Measurements from ENCODE around the gene MOGAT1. TPM values are rescaled to one million over a fixed set of nuclear protein-coding genes. Genes with fewer than 3 reads are reported as not detected.

The MOGAT1 gene
- total and polyA plus RNA-seq, 2 of the 13 experiments (the other 11 are each of a cell fraction or from before 2014, with no cell fraction given), result 0.98 to 4.3 TPM

DNA sequence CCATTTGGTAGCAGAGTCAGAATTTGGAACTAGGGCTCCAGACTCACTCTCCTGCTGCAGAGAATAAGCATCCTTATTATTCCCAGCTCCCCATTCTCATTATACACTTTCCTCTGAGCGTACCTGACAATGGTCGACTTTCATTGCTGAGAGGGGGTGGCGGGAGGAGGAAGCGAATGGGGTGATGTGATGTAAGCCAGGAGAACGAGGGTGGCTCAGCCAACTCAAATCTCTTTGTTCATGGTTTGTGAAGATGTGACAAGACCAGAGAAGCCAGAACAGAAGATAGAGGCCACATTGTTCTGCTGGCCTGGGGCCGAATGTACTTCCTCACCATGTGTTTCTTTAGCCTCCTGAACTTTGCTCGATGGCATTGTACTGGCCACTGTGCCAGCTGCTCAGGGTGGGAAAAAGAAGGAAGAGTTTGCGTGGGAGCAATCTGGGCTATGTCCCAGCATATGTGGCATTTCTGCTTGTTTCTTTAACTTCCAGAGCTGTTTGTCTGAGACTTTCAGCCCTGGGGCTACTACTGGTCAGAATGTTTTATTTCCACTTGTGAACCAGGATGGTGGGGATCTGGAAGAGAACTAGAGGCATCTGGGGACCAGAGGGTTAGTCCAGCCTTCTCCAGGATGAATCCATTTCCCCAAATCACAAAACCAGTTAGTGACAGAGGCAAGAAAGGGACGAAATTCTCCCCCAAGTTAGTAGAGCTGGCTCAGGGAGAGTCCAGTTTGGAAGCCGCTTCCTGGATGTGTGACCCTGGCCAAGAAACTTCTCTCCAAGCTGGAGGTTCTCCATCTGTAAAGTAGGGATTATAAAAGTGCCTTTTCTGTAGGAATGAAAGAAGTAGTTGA lies 62.6 kb downstream of the MOGAT1 start (continued):
- TF ChIP-seq, protein P1, sequence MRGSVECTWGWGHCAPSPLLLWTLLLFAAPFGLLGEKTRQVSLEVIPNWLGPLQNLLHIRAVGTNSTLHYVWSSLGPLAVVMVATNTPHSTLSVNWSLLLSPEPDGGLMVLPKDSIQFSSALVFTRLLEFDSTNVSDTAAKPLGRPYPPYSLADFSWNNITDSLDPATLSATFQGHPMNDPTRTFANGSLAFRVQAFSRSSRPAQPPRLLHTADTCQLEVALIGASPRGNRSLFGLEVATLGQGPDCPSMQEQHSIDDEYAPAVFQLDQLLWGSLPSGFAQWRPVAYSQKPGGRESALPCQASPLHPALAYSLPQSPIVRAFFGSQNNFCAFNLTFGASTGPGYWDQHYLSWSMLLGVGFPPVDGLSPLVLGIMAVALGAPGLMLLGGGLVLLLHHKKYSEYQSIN (CRISPR knock-in tag; IDR thresholded peaks at IDR 0.05; ENCODE audit: borderline replicate concordance), result no peak
- TF ChIP-seq ZNF20 (CRISPR knock-in tag; IDR thresholded peaks at IDR 0.05) (no peak), MTF1 (CRISPR knock-in tag; IDR thresholded peaks at IDR 0.05) (no peak), MTA1 (CRISPR knock-in tag; IDR thresholded peaks at IDR 0.05; ENCODE audit: borderline replicate concordance) (0 out of 2 replicates have a peak, but pooled peaks have one; percentile 65), FOXP1 (IDR thresholded peaks at IDR 0.05) (no peak), FOXP1 (CRISPR knock-in tag; IDR thresholded peaks at IDR 0.05) (peak; percentile 68; the same call in 1 of the 2 replicates), HMG20A (CRISPR knock-in tag; IDR thresholded peaks at IDR 0.05; ENCODE audit: borderline replicate concordance) (peak; percentile 81; the same call in 1 of the 2 replicates), ZBTB7A (CRISPR knock-in tag; IDR thresholded peaks at IDR 0.05) (no peak), ZNF510 (CRISPR knock-in tag; IDR thresholded peaks at IDR 0.05; ENCODE audit: low read depth) (no peak), MZF1 (CRISPR knock-in tag; IDR thresholded peaks at IDR 0.05; ENCODE audit: borderline replicate concordance) (no peak), SP1 (IDR thresholded peaks at IDR 0.05) (no peak), SP1 (CRISPR knock-in tag; IDR thresholded peaks at IDR 0.05) (peak; percentile 57), ZNF317 (CRISPR knock-in tag; IDR thresholded peaks at IDR 0.05) (peak; percentile 65; the same call in 1 of the 2 replicates), ZNF180 (CRISPR knock-in tag; IDR thresholded peaks at IDR 0.05; ENCODE audit: borderline replicate concordance, low read depth) (no peak), NKX3-1 (CRISPR knock-in tag; IDR thresholded peaks at IDR 0.05) (peak; percentile 51; the same call in 1 of the 2 replicates), HOXD1 (CRISPR knock-in tag; IDR thresholded peaks at IDR 0.05) (0 out of 2 replicates have a peak, but pooled peaks have one; percentile 71), ZNF331 (CRISPR knock-in tag; IDR thresholded peaks at IDR 0.05) (peak; percentile 91), HHEX (CRISPR knock-in tag; IDR thresholded peaks at IDR 0.05) (no peak), ZNF629 (CRISPR knock-in tag; conservative IDR thresholded peaks at IDR 0.05) (no peak; the same call in 1 of the 2 replicates), NFIB (CRISPR knock-in tag; IDR thresholded peaks at IDR 0.05; ENCODE audit: borderline replicate concordance) (no peak), ZNF232 (CRISPR knock-in tag; IDR thresholded peaks at IDR 0.05; ENCODE audit: borderline replicate concordance) (no peak), SALL2 (CRISPR knock-in tag; IDR thresholded peaks at IDR 0.05) (peak; percentile 53), THAP9 (CRISPR knock-in tag; IDR thresholded peaks at IDR 0.05; ENCODE audit: borderline replicate concordance) (0 out of 2 replicates have a peak, but pooled peaks have one; percentile 25), ZKSCAN1 (IDR thresholded peaks at IDR 0.05; ENCODE audit: low read length) (no peak)
- TF ChIP-seq, protein P2, sequence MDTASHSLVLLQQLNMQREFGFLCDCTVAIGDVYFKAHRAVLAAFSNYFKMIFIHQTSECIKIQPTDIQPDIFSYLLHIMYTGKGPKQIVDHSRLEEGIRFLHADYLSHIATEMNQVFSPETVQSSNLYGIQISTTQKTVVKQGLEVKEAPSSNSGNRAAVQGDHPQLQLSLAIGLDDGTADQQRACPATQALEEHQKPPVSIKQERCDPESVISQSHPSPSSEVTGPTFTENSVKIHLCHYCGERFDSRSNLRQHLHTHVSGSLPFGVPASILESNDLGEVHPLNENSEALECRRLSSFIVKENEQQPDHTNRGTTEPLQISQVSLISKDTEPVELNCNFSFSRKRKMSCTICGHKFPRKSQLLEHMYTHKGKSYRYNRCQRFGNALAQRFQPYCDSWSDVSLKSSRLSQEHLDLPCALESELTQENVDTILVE (CRISPR knock-in tag; IDR thresholded peaks at IDR 0.05), result peak; percentile 18

Data from HepG2 (cell line).